Skin of body (tissue), 2 donors: ENCODE measurements around the gene SLC41A3. TPM values are rescaled to one million over a fixed set of nuclear protein-coding genes. Genes with fewer than 3 reads are reported as not detected.
"Not testable (repeated sequence)": the region's sequence is repeated elsewhere in the genome, so short reads cannot be mapped to it uniquely, and the experiment has no call there.

Experiments used
- DNase-seq: peaks from one replicate; lab custom pipeline; 2025; lab: John Stamatoyannopoulos, UW
- total RNA-seq: library from RNA; depleted of rRNA; stranded (reverse); fragments of >200 nt; gene quantifications from one replicate; pipeline ENCODE4 v1.2.3, GENCODE V29; 2014

SLC41A3 gene
- total RNA-seq, 1 donor from 2014 or later, result 26.1 TPM

DNA sequence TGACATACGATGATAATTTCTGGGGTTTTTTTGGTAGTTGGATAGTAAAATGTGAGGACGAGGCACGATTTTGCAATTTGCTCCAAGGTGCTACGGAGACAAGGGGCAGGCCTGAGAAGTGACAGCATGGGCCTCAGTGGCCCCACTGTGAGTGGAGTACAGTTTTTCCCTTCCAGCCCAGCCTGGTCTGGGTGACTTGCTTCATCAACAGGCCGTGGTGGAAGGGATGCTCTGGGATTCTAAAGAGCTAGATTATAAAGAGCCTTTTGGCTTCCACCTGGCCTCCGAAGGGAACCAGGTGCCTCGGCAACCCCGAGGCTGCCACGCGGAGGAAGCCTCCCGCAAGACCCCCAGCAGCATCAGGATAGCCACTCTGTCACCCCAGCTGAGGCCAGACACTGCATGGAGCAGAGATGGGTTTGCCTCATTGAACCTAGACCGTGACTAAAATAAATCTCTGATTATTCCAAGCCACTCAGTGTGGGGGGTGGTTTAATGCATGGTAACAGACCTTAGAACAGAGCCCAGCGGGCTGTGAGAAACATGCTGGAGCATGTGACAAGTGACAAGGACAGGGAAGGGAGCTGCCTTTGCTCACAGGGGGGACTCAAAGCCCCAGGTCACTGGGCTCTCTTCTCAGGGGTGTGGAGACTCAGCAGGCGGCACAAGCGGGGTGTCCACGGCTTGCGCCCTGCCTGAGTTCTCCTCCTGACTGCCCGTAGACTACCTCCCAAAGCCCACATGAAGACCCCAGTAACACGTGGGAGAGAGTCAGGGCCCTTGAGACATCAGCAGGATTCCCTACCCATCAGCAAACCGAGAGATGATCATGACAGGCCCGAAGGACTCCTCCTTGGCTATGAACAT, 22.6 kb upstream of the SLC41A3 start:
- DNase-seq, result no peak

GRCh38 chr3:126105691-126106187, 21.8 kb upstream of the SLC41A3 start:
- no peak for DNase-seq

DNA sequence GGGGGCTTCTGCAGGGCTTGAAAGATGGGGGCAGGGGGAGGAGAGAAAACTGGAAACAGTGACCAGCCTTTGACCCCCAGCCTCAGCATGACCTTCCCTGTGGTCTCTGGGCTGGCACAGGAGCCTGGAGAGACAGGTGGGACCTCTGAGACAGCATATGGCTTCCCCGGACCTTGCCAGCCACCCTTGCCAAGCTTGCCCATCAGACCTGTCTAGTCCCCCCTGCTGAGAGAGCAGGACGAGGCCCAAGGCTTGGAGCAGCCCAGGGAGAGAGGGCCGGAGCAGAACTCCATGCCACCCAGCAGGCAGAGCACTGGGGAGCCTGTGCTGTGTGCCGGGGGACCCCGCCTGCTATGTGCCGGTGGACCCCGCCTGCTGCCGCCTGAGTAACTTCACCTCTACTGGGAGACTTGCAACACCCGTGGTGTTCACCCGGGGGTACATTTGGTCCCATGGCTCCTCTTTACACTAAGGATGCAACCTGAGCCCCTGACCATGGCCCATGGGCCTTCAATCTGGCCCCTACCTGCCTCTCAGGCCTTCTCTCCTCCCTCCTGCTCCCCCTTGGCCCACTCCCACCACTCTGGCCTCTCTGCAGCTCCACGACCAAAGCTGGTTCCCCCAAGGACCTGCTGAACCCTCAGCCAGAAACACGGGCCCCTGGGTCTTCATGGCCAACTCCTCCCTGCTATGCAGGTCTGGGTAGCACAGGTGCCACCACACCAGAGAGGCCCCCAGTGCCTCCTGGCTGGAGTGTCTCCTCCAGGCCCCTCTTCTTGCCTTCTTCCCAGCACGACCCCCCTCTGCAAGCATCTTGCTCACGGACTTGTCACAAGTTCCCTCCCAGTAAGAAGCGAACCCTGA, 21.1 kb upstream of the SLC41A3 start:
- no peak for DNase-seq

GRCh38 chr3:126104028-126104635, 20.2 kb upstream of the SLC41A3 start:
- DNase-seq, result no peak

DNA sequence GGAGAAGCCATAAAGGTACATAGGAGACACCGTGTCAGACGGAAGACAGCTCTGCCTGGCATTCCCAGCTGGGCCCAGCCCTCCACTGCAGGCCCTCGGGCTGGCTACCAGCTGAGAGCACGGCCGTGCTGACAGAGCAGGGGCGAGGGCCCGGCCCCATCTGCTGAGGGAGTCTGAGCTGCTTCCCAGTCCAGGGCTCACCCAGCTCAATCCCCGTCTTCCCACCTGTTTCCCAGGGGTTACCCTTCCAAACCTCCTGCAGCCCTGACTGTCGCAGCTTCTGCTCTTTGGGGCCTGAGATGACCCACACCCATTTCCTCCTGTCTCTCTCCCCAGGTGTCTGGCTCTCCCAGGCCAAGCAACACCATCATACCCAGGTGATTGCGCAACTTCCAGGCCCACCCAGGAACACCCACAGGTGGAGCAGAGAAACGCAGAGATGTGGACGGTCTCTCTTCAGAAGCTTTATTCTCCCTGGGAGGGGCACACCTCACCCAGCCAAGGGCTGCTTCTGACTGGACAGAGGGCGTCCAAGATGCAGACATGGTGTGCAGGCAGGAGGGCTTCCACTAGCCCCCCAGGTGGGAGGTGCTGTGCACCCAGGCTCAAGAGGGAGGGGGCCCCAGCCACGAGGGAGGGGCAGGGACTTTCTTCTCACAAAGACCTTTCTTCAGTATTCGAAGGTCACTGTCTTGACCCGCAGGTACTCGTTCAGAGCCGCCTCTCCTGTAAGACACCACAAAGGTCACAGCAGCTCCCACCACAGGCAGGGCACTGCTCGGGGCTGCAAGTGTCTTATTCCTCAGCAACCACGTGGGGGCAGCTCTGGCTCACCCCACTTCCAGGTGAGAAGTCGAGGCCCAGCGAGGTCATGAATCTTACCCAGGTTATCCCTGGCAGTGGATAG, 19.4 kb upstream of the SLC41A3 start:
- DNase-seq, result no peak

DNA sequence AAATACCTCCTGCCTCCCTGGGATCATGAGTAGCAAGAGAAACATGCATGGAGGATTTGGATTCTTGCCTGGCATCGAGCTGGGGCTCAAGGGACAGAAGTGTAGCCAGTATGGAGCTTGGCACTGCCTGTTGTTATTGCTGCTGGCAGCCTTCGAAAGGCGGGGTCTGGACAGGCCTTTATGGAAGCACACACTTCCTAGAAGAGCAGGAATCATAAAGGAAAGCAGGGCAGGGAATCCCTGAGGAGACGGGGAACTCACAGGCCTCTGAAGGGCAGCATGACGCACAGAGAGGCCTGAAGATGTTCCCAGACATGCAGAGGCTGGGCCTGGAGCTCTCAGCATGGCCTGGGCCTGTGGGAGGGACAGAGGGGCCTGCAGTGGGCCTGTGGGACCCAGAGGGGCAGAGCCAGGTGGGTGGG, 18.6 kb upstream of the SLC41A3 start:
- no peak for DNase-seq

DNA sequence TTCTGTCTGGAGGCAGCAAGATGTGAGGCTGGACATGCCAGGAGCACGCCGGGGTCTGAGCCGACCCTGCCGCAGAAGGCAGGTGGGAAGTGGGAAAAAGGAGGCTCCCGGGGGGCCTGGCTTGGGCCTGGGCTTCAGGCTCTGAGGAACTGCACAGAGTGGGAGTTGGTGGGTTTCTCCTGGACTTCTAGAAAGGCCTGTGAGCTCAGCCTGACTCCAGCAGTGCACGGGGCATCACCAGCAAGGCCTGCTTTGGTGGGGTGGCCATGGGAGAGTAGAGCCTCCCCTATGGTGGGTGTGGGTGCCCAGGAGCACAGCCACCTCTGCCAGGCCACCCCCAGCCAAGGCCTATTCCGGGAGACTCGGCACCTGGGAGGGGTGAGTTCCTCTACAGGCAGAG, 18.1 kb upstream of the SLC41A3 start:
- no peak for DNase-seq

GRCh38 chr3:126101521-126101982, 17.6 kb upstream of the SLC41A3 start:
- DNase-seq, result no peak

GRCh38 chr3:126100634-126101301, 16.8 kb upstream of the SLC41A3 start:
- DNase-seq, result peak; percentile 40

DNA sequence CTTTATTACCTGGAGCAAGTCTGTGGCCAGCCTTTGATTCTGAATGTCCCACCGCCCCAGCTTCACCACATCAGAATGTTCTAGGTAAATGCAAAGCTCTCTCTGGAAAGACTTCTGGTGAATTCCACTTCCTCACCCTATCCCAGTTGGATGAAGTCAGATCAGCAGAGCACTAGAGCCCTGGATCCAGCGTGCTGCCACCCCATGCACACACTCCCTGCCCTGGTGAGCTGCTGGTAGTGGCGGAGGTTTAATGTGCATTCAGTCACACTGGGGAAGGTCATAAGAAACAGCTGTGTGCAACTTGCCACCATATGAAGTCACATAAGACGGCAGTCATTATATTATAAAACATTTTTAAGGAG, 16.3 kb upstream of the SLC41A3 start:
- no peak for DNase-seq

- no peak for DNase-seq
These were observed 14.5 kb upstream of the SLC41A3 start for GRCh38 chr3:126098391-126098858.

DNA sequence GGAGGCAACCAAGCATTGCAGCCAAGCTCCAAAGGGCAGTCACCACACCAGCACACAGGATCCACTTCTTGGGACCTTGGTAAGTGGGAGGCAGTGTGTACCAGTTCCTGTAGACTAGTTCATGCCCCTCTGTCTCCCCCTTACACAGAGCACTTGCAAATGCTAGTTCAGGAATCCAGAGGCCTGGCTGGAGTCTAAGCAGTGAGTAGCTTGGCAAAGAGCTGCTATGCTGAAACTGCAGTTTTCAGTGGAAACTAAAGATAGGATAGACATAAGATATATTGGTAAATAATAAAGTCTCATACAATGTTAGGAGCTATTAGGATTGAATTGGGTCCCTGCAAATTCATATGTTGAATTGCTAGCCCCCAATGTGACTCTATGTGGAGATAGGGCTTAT, 13.9 kb upstream of the SLC41A3 start:
- no peak for DNase-seq

DNA sequence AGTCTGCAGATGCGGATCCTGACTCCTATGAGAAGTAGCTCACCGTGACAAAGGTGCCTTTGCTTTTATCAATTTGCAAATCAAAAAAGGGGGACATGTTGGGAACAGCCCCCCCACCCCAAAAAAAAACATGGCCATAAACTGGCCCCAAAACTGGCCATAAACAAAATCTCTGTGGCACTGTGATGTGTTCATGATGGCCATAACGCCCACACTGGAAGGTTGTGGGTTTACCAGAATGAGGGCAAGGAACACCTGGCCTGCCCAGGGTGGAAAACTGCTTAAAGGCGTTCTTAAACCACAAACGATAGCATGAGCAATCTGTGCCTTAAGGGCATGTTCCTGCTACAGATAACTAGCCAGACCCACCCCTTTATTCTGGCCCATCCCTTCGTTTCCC, 12.3 kb upstream of the SLC41A3 start:
- not testable (repeated sequence) for DNase-seq

DNA sequence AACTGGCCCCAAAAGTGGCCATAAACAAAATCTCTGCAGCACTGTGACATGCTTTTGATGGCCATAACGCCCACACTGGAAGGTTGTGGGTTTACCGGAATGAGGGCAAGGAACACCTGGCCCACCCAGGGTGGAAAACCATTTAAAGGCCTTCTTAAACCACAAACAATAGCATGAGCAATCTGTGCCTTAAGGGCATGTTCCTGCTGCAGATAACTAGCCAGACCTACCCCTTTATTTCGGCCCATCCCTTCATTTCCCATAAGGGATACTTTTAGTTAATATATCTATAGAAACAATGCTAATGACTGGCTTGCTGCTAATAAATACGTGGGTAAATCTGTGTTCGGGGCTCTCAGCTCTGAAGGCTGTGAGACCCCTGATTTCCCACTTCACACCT, 8.2 kb upstream of the SLC41A3 start:
- DNase-seq, result not testable (repeated sequence)

DNA sequence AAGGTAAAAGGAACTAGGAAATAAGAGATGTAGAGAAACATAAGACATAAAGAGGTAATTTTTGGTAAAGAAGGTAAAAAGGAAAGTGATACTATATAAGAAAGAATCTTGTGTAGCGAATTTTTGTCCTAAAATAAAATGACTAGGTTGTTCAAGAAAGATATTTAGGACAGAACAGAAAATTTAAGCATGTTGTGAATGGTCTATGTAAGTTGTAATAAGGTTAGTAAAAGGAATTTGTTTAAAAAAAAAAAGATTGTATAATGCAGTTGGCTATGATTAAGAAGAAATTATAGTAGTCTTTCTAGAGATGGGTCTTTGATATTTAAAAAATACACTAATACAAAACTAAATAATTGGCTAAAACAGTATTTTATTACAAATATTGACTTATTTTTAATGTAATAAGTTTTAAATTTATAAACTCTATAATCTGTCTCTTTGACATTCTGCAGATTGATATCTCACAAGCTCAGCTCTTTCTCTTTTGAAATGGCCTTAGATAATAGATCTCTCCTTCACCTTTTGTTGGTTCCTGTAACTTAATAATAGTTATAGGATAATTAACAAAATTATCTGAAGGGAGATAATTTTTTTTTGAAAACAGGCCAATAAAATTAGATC, 3.7 kb upstream of the SLC41A3 start:
- DNase-seq, result no peak

- no peak for DNase-seq
These were observed 1.9 kb upstream of the SLC41A3 start for GRCh38 chr3:126085841-126086240.

DNA sequence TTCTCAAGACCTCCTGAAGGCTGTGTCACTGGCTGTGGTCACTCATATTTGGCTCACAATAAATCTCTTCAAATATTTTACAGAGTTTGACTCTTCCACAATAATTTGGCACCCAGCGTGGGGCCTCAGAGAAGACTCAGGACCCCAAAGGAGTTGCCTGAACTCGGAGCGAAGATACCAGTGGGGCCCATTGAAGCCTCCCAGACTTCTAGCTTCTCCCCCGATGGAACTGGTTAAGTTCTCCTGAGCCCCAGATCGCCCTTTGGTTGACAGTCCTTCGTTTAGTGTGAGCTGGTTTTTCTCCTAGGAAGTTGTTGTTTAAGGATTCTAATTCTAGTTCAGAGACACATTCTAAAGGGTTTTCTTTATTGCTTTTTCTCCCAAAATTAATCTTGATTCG, 1.4 kb upstream of the SLC41A3 start:
- no peak for DNase-seq

GRCh38 chr3:126084768-126085180, 850 bp upstream of the SLC41A3 start:
- no peak for DNase-seq

DNA sequence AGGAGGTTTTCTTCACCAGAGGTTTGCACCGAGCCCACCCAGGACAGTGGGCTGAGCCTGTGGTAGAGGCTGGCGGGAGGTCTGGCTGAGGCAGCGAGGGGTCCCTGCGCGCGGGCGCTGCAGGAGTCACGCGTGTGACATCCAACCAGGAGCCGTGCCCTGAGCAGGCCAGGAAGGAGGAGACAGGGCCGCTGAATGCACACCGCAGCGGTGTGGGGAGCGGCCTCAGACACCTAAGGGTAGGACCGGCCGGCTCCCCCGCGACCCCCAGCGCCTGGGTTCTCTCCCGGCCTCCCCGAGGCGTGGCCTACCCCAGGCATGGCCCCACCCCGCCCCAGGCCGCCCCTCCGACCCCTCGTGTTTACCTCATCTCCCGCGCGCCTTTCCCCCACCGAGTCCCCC, 412 bp downstream of the SLC41A3 start:
- no peak for DNase-seq

- no peak for DNase-seq
These were observed 832 bp downstream of the SLC41A3 start for GRCh38 chr3:126083138-126083445.
